DMS153 treated with DMSO at 0.1 percent for 48 hours (cell line): ENCODE measurements around the gene EFCAB8.
A peak's percentile ranks its signal among the peaks of the same experiment; 100 is the strongest.

ENCODE experiments used
- DNase-seq: peaks from one replicate; lab custom pipeline; 2025; ENCODE audit not compliant: unreplicated experiment; lab: John Stamatoyannopoulos, UW

Gene EFCAB8, protein sequence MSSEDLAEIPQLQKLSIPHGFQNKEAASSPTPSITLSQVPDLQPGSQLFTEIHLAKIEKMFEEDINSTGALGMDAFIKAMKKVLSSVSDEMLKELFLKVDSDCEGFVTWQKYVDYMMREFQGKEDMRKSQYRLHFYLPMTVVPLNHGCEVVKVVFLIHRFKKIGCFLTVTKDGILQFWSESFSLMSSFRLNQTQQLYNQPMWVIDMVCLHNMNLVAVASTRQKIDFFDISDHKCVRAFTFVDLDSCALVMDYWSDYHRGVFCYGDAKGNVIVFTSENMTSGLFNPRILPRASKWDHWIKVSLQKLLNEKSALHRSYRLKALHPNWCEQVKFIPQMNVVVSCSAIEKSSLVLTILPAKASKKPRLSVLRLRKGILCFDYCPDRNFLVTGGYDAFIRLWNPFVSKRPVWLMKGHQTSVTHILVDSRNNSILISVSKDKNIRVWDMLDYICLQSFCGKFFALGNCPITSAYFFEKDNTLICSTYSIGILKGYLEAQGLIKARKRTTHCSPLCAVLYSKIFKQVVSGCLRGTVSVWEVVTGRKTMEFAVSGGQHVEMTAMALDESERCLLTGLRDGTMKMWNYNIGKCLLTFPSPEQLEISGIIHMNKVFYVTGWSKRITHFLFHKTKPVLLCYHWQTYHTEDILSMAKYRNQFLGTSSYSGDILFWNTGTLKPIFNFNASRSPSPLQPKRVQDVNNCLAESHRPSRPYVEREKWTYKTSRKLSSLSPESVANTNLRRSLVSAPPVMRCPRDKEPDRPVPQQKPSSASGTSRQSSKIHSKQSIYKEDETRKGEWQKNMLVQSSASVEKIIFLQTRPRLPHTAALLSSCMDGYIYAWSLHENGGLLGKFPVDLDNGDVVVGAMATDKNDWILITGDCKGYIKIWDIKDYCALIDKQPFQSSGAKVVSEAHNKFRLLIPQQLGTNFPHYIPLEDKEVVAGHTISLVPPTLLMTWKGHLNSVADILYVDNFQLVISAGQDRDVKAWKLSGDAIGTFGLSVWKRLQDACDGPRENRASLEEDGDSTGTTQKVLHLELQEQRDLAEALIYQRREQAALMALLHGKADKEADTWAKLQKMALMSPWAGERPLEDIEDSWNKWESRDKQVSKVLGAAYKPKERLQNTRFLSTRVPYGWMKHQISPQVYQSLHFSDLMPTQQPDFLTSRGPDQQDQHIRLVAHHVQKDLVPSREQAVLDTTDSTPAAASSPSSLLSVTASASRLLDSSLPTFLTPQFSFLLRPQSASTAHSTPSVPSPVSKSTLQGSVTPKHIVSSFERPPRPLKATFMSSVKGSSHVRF

DNA sequence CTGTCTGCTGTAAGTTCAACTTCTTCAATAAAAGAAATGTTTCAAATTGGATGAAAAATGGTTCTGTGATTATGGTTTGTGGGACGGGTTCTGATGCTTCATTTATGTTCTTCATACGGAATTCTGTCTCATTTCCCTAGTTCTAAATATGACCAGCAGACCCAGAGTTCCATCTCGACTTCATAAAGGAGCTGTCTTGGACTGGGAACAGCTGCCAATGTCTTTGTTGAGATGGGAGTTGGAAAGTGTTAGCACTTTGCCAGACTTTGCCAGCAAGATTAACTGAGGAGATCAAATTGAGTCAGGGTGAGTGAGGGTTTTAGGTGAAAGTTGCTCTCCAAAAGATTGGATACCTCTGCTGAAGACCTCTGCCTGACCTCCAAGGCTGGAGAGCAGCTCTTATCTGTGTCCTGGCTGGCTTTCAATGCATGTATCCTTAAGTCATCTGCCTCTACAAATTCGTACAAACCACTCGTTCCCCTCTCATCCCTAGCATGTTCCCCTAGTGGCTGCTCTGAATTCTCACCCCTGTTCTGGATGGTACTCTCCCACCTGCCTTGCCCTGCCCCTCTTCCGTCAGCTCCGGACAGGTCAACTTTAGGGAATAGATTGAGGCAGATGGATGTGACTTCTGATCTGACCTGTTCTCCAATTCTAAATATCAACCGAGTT lies at the start of gene EFCAB8:
EFCAB8 (plus strand) TSS at position 223 of the 672 bp plus-strand sequence. CDS start 4,870 bp downstream, outside the sequence.
- no peak for DNase-seq

DNA sequence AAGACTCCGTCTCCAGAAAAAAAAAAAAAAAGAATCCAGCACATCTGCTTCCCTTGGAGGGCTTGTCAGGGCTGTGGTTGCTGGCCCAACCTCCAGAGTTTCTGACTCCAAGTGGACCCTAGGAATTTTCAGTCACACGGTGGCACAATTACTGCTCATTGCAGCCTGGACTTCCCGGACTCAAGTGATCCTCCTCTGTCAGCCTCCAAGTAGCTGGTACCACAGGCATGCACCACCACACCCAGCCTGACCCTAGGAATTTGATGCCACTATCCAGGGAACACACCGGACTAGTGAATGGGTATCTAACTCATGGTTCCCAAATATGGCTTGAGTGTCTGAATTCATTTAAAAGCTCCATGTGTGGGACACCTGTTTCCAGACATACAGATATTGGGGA lies 48.8 kb upstream of the EFCAB8 start:
- no peak for DNase-seq

DNA sequence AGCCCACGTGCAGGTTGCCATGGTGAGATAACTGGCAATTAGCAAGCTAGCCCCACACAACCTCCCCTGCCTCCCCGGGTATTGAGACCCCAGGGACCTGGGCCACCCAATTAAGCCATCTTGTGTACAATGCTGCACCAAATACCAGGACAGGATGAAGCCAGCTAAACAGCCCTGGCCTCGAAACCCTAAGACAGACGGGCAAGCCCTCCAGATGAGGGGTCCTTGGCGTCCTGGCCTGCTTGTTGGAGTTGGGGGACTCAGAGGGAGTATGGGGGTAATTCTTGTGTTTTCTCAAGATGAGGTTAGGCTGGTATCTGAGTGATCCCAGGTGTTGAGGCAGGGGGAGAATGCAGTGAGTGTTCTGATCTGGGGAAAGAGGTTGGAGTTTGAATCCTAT lies 47.8 kb upstream of the EFCAB8 start:
- no peak for DNase-seq

DNA sequence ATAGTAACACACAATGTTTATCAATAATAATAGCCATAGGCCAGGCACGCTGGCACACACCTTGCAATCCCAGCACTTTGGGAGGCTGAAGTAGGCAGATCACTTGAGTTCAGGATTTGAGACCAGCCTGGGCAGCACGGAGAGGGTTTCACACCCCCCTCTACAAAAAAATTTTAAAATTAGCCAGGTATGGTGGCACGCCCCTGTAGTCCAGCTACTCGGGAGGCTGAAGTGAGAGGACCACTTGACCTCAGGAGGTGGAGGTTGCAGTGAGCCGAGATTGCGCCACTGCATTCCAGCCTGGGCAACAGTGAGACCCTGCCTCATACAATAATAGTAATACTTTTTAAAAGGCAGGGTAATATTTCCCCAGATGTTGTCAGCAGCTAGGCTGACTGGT lies 46.8 kb upstream of the EFCAB8 start:
- DNase-seq = no peak

DNA sequence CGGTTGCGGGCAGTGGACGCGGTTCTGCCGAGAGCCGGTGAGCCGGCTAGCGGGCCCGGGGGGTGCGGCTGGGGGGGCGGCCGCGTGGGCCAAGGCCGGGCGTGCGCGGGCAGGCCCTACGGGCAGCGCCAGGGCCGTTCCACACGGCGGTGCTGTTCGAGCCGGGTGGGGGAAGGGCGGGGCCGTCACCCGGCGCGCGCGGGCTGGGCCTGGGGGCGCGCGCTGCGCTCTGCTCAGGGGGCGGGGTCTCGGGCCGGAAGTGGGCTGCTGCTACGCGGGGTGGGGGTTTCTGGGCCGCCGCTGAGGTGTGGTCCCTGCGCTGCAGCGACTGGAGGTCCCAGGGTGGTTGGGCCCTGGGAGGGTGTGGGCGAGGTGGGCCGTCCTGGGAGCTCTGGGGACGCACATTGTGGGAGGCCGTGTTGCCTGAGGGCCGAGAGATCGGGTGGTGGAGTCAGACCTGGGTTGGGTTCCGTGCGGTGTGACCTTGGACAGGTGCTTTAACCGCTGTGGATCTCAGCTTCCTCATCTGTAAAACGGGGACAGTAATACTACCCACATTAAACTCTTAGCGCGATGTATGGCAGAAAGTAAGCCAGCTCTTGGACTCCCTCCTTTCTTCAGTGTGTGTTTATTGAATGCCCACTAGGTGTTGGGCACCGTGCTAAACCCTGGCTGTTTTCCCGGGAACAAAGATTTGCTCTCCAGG lies 38.6 kb upstream of the EFCAB8 start:
- DNase-seq = peak; percentile 27

DNA sequence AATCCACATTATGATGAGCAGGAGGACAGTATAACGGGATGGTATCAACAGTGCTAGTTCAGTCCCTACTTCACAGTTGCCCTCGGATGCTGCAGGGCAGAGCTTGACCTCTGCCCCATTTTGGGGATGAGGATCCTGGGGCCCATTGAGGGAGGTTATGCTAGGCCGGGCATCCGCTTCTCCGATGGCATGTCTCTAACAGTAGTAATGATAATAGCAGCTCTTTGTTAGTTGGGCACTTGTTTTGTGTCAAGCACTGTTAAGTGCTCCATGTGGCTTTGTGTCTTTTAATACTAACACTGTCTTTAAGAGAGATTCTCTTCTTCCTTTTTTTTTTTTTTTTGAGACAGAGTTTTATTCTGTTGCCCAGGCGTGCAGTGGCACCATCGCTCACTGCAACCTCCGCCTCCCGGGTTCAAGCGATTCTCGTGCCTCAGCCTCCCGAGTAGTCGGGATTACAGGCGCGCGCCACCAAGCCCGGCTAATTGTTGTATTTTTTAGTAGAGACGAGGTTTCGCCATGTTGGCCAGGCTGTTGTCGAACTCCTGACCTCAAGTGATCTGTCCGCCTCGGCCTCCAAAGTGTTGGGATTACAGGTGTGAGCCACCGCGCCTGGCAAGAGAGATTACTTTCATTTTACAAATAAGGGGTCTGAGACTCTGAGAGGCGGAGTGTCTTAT lies 37.9 kb upstream of the EFCAB8 start:
- no peak for DNase-seq

DNA sequence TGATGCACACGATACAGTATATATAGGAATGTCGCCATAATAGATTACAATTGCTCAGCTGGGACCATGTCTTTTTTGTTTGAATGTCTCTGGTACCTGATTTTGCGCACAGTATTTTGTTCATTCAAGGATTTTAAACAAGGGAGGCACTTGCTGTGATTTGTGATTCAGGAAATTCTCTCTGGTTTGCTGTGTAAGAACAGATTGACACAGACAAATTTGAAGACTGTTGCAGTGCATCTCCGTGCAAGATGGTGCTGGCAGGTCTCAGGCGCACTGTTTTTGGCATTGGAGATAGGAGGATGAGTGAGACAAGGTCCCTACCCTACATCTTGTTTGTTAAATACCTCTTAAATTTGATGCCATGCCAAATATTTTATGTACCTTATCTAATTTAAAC lies 36.5 kb upstream of the EFCAB8 start:
- no peak for DNase-seq

DNA sequence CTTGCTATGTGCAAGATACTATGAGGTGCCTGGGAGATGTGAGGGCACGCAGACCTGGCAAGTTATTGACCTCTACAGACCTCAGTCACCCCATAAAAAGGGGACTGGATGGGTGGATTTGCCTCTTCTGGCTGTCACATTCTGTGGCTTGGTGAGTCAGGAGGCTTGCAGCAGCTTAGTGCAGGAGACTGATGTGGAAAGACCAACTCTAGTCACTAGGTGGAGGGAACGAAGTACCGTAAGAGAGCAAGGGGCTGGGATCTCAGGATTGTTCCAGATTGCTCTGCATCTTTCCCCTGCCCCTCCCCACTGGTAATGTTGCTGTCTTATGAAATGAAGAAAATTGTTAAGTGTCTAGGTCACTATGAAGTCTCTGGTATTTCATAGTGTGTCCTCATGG lies 35.6 kb upstream of the EFCAB8 start:
- DNase-seq = no peak

DNA sequence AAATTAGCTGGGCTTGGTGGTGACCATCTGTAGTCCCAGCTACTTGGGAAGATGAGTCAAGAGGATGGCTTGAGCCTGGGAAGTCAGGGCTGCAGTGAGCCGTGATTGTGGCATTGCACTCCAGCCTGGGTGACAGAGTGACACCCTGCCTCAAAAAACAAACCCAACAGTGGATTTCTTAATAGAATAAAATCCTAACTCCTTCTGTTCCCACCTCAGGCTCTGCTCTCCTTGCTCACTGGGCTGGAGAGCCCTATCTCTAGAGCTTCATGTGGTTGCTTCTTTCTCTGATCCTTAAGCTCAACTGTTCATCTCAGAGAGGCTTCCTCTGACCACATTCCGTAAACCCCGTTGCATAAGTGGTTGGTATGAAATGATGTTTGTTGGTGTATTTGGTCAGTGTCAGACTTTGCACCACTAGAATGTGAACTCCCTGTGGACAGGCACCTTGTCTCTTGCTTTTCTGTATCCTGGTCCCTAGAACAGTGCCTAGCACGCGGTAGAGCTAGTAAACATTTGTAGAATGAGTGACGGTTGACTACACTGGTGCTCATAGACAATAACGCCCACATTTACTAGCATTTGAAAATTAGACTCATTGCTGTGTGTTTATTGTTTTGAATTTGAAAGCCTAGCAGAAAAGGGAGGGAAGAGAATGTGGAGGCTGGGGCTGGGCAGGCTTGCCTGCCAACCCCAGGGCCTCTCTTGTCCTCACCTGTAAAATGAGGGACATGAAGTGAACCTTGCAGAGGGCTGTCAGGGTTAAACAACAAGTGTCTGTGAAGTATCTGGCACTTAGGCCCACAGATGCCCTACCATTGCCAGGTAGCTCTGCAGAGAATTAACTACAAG lies 34.8 kb upstream of the EFCAB8 start:
- DNase-seq = no peak

DNA sequence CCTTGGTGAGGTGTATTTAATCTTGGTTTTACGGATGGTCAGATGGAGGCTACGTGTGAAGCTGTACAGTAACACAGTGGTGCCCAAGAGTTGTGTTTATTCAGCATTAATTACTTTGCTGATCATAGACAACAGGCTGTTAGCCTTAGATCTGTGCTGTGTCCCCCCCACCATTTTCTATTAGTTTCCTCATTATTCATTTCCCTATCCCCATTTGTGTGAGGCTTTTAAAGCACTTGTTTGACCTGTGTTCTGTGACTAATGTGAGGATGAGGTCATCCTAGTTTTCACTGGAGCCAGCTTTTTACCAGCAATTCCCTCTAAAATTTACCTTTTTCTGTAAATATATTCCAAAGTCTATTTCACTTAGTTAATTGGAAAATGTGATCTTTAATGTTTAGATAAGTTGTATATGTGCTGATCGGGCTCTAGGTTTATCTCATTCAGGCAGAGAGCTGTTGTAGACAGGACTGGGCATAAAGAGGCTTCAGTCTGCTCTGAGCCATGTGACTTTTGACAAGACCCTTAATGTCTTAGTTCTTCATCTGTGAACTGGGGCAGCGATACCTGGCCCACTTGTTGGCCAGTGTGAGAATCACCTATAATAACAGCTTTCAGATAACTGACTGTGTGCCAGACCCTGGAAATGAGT lies 30.6 kb upstream of the EFCAB8 start:
- no peak for DNase-seq

DNA sequence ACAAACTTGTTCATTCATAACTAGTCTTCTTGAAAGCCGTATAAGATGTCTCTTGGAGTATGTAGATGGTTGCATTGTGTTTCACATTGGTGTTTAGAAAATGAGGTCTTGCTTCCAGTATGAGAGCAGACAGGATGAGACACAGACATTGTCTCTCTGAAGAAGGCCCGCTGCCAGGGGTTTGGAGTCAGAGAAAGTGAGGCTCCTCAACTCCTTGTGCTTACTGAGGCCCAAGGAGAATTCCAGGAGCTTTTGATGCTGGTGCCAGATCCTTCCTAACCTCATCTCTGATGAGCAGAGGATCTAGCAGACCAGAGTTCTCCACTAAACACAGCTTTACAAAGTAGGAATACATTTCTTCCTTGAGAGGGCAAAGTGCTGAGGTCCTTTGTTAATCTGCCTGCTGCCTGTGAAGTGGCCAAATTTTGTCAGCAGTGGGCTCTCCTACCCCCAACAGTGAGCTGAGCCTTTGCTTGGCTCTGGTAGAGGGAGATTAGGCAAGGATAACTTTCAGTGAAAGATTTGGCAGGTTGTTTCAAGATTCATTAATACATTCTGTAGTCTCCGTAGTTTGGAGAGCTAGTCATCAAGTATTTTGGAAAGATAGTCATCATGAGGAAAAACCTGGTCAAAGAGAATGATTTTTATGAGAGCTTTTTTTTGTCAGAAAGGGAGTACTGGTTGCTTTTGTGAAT lies 29.3 kb upstream of the EFCAB8 start:
- no peak for DNase-seq

DNA sequence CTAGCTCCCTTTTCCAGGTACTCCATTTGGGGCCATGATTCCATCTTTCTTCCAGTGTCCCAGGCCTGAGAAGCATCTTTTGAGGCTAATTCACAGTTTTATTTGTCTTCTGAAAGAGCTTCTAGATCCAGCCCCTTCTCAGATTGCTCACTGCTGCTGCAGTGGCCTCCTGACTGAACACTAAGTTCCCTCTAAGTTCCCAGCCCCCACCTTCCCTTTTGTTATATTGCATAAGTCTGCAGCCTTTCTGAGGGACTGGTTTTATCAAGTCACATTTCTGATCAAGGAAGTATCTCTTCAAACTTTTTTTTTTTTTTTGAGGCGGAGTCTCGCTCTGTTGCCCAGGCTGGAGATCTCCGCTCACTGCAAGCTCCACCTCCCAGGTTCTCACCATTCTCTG lies 28.3 kb upstream of the EFCAB8 start:
- DNase-seq = no peak

DNA sequence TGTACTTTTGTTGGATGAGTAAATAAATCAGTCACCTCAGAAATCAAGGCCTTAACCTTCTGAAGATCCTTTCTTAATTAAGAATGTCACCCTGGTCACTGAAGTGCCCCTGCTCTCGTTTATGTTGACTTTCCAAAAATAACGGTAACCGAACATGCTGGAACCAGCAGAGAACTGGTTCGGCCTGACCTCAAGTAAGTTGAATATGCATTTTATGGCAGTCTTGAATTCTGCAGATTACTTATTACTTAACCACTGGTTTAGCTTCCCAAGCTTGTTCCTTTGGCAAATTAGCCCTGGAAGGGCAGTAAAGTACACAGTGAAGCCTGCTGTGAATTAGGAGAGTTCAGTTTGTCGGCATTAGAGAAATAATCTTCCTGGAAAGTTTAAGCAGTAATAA lies 26.7 kb upstream of the EFCAB8 start:
- DNase-seq = no peak

DNA sequence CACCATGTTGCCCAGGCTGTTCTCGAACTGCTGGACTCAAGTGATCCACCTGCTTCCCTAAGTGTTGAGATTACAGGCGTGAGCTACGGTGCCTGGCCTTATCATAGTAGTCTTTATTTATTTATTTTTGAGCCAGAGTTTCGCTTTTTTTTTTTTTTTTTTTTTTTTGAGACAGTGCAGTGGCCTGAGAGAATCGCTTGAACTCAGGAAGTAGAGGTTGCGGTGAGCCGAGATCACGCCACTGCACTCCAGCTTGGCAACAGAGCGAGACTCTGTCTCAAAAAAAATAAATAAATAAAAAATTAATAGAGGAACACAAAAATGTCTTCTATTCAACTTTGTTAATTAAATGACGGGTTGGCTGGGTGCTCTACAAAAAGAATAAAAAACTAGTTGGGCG lies 26.1 kb upstream of the EFCAB8 start:
- no peak for DNase-seq

DNA sequence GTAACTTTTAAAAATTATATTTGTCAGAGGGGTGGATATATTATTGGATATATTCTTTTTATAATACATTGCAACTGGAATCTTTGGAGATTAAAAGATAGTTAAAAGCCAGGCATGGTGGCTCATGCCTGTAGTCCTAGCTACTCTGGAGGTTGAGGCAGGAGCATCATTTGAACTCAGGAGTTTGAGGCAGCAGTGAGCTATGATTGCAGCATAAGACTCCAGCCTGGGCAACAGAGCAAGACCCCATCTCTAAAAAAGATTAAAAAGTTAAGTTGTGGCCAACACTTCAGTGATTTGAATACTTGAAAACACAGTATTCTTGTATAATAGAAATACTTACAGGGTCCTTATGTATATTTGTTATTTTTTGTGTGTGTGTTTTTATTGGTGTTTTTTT lies 23.8 kb upstream of the EFCAB8 start:
- no peak for DNase-seq

DNA sequence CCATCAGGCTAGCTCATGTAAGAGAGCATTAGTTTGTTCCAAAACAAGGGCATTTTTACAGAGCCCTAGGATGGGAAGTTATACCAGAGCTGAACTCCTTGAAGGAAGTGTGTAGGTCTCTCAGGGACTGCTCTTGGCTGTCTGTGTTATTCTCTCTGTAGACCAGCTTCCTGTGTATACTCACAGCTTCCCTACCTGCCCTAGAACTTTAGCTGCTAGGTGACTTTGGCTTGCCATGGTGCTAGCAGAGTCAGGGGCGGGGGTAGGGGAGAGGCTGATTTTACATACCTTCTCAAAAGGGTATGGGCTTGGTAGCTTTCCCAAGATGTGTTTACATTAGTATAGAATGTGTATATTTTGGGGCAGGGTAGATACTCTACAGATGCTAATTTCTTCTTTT lies 21.6 kb upstream of the EFCAB8 start:
- no peak for DNase-seq

DNA sequence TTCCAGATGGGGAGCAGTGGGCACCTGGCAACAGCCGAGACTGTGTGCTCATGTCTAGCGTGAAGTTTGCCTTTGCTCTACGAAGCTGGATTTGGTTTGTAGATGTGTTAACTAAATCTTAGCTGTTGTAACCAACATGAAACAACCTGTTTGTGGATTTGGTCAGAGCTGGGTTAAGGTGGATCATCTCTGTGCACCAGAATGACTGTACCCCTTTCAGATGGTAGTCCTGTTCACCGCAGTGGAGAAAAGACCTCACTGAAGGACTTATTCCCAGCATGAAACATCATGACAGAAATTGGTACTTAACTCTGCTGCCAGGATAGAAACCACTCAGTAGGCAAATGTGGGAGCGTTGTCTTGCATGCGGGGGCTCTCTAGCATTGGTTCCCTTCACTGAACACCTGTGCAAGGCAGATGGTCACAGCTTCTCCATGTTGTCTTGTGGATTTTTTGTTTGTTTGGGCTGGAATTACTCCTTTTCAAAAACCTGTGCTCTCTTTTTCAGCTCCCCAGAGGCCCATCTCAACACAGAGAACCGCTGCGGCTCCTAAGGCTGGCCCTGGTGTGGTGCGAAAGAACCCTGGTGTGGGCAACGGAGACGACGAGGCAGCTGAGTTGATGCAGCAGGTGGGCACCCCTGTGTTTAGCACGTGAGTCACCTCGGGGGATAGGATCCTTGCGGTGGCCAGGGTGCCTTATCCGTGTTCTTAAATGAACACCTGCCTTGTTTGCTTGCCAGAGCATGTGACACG lies 19.3 kb upstream of the EFCAB8 start:
- DNase-seq = no peak
